Chondrocyte (in vitro differentiated cells): ENCODE data around the gene ACP7. TPM values are rescaled to one million over a fixed set of nuclear protein-coding genes. Genes with fewer than 3 reads are reported as not detected.
"Not testable (repeated sequence)": the region's sequence is repeated elsewhere in the genome, so short reads cannot be mapped to it uniquely, and the experiment has no call there.

Experiments used
- DNase-seq: peaks from one replicate; pipeline ENCODE4 v3.0.0; 2021; ENCODE audit warnings: mixed read lengths, low spot score
- H3K27ac Mint-ChIP-seq: one replicate; pipeline ENCODE4 v1.8.0; 2021; ENCODE audit warnings: mild to moderate bottlenecking, moderate library complexity, mixed read lengths; ENCODE audit not compliant: unreplicated experiment
- H3K27me3 Mint-ChIP-seq: 2 replicates; pipeline ENCODE4 v1.8.0; 2021; ENCODE audit warnings: low read depth, mixed read lengths
- H3K36me3 Mint-ChIP-seq: 2 replicates; pipeline ENCODE4 v1.8.0; 2021; ENCODE audit warnings: low read depth, mixed read lengths
- H3K4me1 Mint-ChIP-seq: 2 replicates; pipeline ENCODE4 v1.8.0; 2021; ENCODE audit warnings: low read depth, mild to moderate bottlenecking, mixed read lengths
- H3K4me3 Mint-ChIP-seq: one replicate; pipeline ENCODE4 v1.8.0; 2021; ENCODE audit warnings: mild to moderate bottlenecking, moderate library complexity, mixed read lengths; ENCODE audit not compliant: unreplicated experiment
- H3K9me3 Mint-ChIP-seq: 2 replicates; pipeline ENCODE4 v1.8.0; 2021; ENCODE audit warnings: low read depth, mixed read lengths
- total RNA-seq: library from RNA; stranded (reverse); gene quantifications from 3 replicates; pipeline ENCODE4 v1.2.1, GENCODE V29; 2021
- TF ChIP-seq, protein P1 (sequence below): fragments of 200-600 bp; sonication (generic); IDR thresholded peaks from 2 replicates; pipeline ENCODE4 v1.5.0; 2021; ENCODE audit warnings: antibody characterized with exemption, mild to moderate bottlenecking, moderate library complexity

The ACP7 gene
- total RNA-seq, 1 donor from 2014 or later: not detected

GRCh38 chr19:39083599-39083982 lies 577 bp upstream of the ACP7 start:
- no peak for DNase-seq
- Mint-ChIP-seq H3K27me3 (peaks cover 55% of the 10 kb centered on the region), H3K9me3 (no peaks in the 10 kb centered on the region), H3K4me3 (no peak overlapping the region), H3K27ac (no peak overlapping the region), H3K4me1 (peaks cover 6% of the 10 kb centered on the region), H3K36me3 (no peaks in the 10 kb centered on the region)
- TF ChIP-seq, protein P1, sequence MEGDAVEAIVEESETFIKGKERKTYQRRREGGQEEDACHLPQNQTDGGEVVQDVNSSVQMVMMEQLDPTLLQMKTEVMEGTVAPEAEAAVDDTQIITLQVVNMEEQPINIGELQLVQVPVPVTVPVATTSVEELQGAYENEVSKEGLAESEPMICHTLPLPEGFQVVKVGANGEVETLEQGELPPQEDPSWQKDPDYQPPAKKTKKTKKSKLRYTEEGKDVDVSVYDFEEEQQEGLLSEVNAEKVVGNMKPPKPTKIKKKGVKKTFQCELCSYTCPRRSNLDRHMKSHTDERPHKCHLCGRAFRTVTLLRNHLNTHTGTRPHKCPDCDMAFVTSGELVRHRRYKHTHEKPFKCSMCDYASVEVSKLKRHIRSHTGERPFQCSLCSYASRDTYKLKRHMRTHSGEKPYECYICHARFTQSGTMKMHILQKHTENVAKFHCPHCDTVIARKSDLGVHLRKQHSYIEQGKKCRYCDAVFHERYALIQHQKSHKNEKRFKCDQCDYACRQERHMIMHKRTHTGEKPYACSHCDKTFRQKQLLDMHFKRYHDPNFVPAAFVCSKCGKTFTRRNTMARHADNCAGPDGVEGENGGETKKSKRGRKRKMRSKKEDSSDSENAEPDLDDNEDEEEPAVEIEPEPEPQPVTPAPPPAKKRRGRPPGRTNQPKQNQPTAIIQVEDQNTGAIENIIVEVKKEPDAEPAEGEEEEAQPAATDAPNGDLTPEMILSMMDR: no peak

GRCh38 chr19:39084732-39085080 lies 538 bp downstream of the ACP7 start:
- TF ChIP-seq, protein P1: no peak
- H3K4me3 Mint-ChIP-seq: peak overlapping the region; percentile 31
- no peak overlapping the region for H3K27ac Mint-ChIP-seq
- DNase-seq: no peak
- H3K27me3 Mint-ChIP-seq: peaks cover 61% of the 10 kb centered on the region
- H3K4me1 Mint-ChIP-seq: peaks cover 3% of the 10 kb centered on the region
- no peaks in the 10 kb centered on the region for H3K9me3 Mint-ChIP-seq
- no peaks in the 10 kb centered on the region for H3K36me3 Mint-ChIP-seq

GRCh38 chr19:39085392-39085791 lies 1.2 kb downstream of the ACP7 start:
- Mint-ChIP-seq H3K36me3 (no peaks in the 10 kb centered on the region), H3K4me1 (peaks cover 3% of the 10 kb centered on the region), H3K9me3 (no peaks in the 10 kb centered on the region), H3K27ac (no peak overlapping the region), H3K4me3 (no peak overlapping the region), H3K27me3 (peaks cover 64% of the 10 kb centered on the region)
- TF ChIP-seq, protein P1: no peak
- no peak for DNase-seq

GRCh38 chr19:39086386-39086785 lies 2.2 kb downstream of the ACP7 start:
- Mint-ChIP-seq H3K27ac (no peak overlapping the region), H3K9me3 (no peaks in the 10 kb centered on the region), H3K27me3 (peaks cover 63% of the 10 kb centered on the region), H3K4me3 (no peak overlapping the region), H3K4me1 (peaks cover 3% of the 10 kb centered on the region), H3K36me3 (no peaks in the 10 kb centered on the region)
- no peak for DNase-seq
- TF ChIP-seq, protein P1: no peak

DNA sequence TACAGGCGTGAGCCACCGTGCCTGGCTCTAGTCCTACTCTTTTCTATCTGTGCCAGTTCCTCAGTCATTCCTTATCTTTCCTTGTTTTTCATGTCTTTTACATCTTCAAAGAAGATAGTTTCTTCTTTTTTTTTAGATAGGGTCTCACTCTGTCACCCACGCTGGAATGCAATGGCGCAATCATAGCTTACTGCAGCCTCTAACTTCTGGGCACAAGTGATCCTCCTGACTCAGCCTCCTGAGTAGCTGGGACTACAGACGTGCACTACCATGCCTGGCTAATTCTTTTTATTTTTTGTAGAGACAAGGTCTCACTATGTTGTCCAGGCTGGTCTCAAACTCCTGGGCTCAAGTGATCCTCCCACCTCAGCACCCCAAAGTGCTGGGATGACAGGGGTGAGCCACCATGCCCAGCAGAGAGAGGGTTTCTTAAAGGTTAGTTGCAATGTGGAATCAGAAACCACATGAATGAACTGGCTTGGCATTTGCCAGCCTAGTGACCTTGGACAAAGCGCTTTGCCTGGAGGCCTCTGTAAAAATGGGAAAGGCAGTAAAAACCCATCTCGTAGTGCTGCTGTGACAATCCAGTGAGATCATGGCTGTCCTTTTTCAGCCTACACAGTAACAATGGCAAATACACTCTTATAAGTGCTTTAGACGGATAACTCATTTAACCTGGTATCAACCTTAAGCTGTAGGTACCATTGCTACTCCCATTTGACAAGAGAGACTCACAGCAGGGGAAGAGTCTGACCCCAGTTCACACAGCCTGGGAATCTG lies 3.9 kb downstream of the ACP7 start:
- no peak for DNase-seq
- Mint-ChIP-seq H3K36me3 (no peaks in the 10 kb centered on the region), H3K4me3 (no peak overlapping the region), H3K27ac (no peak overlapping the region), H3K4me1 (peaks cover 3% of the 10 kb centered on the region), H3K27me3 (peaks cover 55% of the 10 kb centered on the region), H3K9me3 (no peaks in the 10 kb centered on the region)
- TF ChIP-seq, protein P1: no peak

- not testable (repeated sequence) for DNase-seq, H3K27ac Mint-ChIP-seq, H3K36me3 Mint-ChIP-seq, H3K4me3 Mint-ChIP-seq, H3K4me1 Mint-ChIP-seq, H3K9me3 Mint-ChIP-seq
- H3K27me3 Mint-ChIP-seq: peaks cover 56% of the 10 kb centered on the region
Observed at GRCh38 chr19:39090016-39090415, 5.8 kb downstream of the ACP7 start.
